Tibial artery (tissue), 4 donors: Measurements from ENCODE around the gene TMEM242.

Experiments used
- DNase-seq, 2 donors: peaks; one replicate each; pipeline ENCODE4 v3.0.0-alpha.2; 2019
- H3K27ac ChIP-seq, 2 donors: fragments of 200-600 bp; sonication (generic) in 1 of 2; 1 replicate in 1 of 2; 2 replicates in 1 of 2; pipeline ENCODE4 v1.5.1; 2018 to 2019; ENCODE audit warnings: mild to moderate bottlenecking in 1 of 2
- H3K27me3 ChIP-seq, 2 donors: fragments of 200-600 bp; sonication (generic) in 1 of 2; one replicate each; pipeline versions ENCODE4 v1.5.1 to v1.6.0; 2016 to 2019
- H3K36me3 ChIP-seq, 3 donors: fragments of 200-600 bp; sonication (generic) in 2 of 3; one replicate each; pipeline ENCODE4 v1.5.1; 2016 to 2019; ENCODE audit warnings: mild to moderate bottlenecking in 2 of 3
- H3K4me1 ChIP-seq, 4 donors: fragments of 200-600 bp; sonication (generic) in 2 of 4; 1 replicate in 3 of 4; 2 replicates in 1 of 4; pipeline ENCODE4 v1.5.1; 2016 to 2019
- H3K4me3 ChIP-seq, 2 donors: fragments of 200-600 bp; sonication (generic) in 1 of 2; 1 replicate in 1 of 2; 2 replicates in 1 of 2; pipeline ENCODE4 v1.5.1; 2018 to 2019; ENCODE audit warnings: mild to moderate bottlenecking in 2 of 2
- H3K9me3 ChIP-seq, 3 donors: fragments of 200-600 bp; sonication (generic) in 1 of 3; one replicate each; pipeline ENCODE4 v1.5.1; 2016 to 2019
- CTCF ChIP-seq, 2 experiments: fragments of 200-600 bp in 1 of 2; fragments of 450-650 bp in 1 of 2; IDR thresholded peaks; one replicate each; pipeline ENCODE4 v1.5.1; 2017 to 2019; ENCODE audit warnings: antibody characterized with exemption in 2 of 2, mild to moderate bottlenecking in 1 of 2, moderate library complexity in 1 of 2
- intact Hi-C: fragments of 100-400 bp; cut with DNase I; formaldehyde crosslinking; loops from one replicate; pipeline ENCODE4 v1.15.0; 2023; ENCODE audit warnings: low total_unique reads

TMEM242 gene

GRCh38 chr6:157264701-157265100 is 58.6 kb downstream of the TMEM242 start:
- peaks cover 0 to 52% (median 20%) of the 10 kb centered on the region in 4 donors for H3K4me1 ChIP-seq
- no peaks in the 10 kb centered on the region for H3K9me3 ChIP-seq
- no peaks in the 10 kb centered on the region for H3K36me3 ChIP-seq
- TF ChIP-seq CTCF (IDR thresholded peaks at IDR 0.05), result no peak
- intact Hi-C loops, result no loop called here
- H3K4me3 ChIP-seq, result peak overlapping the region; percentile 28 to 40
- DNase-seq, result peak; percentile 19 to 62
- H3K27ac ChIP-seq, result peak overlapping the region; percentile 60 to 68
- no peaks in the 10 kb centered on the region for H3K27me3 ChIP-seq

- intact Hi-C loops, result no loop called here
- Histone ChIP-seq H3K36me3 (no peaks in the 10 kb centered on the region), H3K4me3 (no peak overlapping the region), H3K9me3 (no peaks in the 10 kb centered on the region), H3K27me3 (no peaks in the 10 kb centered on the region), H3K27ac (peak overlapping the region; percentile 60 to 68), H3K4me1 (peaks cover 0 to 44% (median 12%) of the 10 kb centered on the region in 4 donors)
- no peak for TF ChIP-seq CTCF (IDR thresholded peaks at IDR 0.05)
- DNase-seq, result peak in 1 of 2 donors; percentile 51
These were observed 59.4 kb downstream of the TMEM242 start for GRCh38 chr6:157263881-157264397.

- peaks cover 0 to 36% (median 5%) of the 10 kb centered on the region in 4 donors for H3K4me1 ChIP-seq
- peak overlapping the region; percentile 60 to 68 for H3K27ac ChIP-seq
- H3K9me3 ChIP-seq, result no peaks in the 10 kb centered on the region
- peak overlapping the region; percentile 14 to 40 for H3K4me3 ChIP-seq
- no peaks in the 10 kb centered on the region for H3K36me3 ChIP-seq
- intact Hi-C loops, result no loop called here
- no peak for DNase-seq
- TF ChIP-seq CTCF (IDR thresholded peaks at IDR 0.05), result no peak
- H3K27me3 ChIP-seq, result no peaks in the 10 kb centered on the region
These were observed 60.2 kb downstream of the TMEM242 start for GRCh38 chr6:157263146-157263545.

- intact Hi-C loops, result no loop called here
- Histone ChIP-seq H3K4me3 (no peak overlapping the region), H3K27me3 (no peaks in the 10 kb centered on the region), H3K9me3 (no peaks in the 10 kb centered on the region), H3K36me3 (no peaks in the 10 kb centered on the region), H3K27ac (no peak overlapping the region), H3K4me1 (peaks cover 0 to 30% (median 3%) of the 10 kb centered on the region in 4 donors)
- DNase-seq, result no peak
- TF ChIP-seq CTCF (IDR thresholded peaks at IDR 0.05), result no peak
These were observed 61.7 kb downstream of the TMEM242 start for GRCh38 chr6:157261606-157262005.

- intact Hi-C loops, result no loop called here
- no peak for TF ChIP-seq CTCF (IDR thresholded peaks at IDR 0.05)
- no peak overlapping the region for H3K27ac ChIP-seq
- H3K4me1 ChIP-seq, result peaks cover 0 to 30% (median 3%) of the 10 kb centered on the region in 4 donors
- DNase-seq, result no peak
- H3K9me3 ChIP-seq, result no peaks in the 10 kb centered on the region
- H3K36me3 ChIP-seq, result no peaks in the 10 kb centered on the region
- H3K27me3 ChIP-seq, result no peaks in the 10 kb centered on the region
- no peak overlapping the region for H3K4me3 ChIP-seq
These were observed 62.4 kb downstream of the TMEM242 start for GRCh38 chr6:157260735-157261410.
